SK-N-SH treated with all-trans-retinoic acid at 6 μM for 48 hours (cell line): ENCODE results near the gene MED13.

Source experiments
- ARNTL ChIP-seq: fragments of 450-650 bp; formaldehyde crosslinking; IDR thresholded peaks from 2 replicates; pipeline ENCODE4 v1.5.0; 2020; ENCODE audit warnings: low read depth, mild to moderate bottlenecking, moderate library complexity, borderline replicate concordance
- BACH2 ChIP-seq: fragments of 250-450 bp; sonication (Bioruptor Pico); IDR thresholded peaks from 2 replicates; pipeline ENCODE4 v1.9.0; 2021; ENCODE audit warnings: mild to moderate bottlenecking, borderline replicate concordance
- CREB5 ChIP-seq: fragments of 250-450 bp; sonication (Bioruptor Pico); IDR thresholded peaks from 2 replicates; pipeline ENCODE4 v1.5.1; 2020; ENCODE audit warnings: low read depth, mild to moderate bottlenecking, moderate library complexity
- PATZ1 ChIP-seq: fragments of 250-450 bp; sonication (Bioruptor Pico); IDR thresholded peaks from 2 replicates; pipeline ENCODE4 v1.8.0; 2020; ENCODE audit warnings: mild to moderate bottlenecking, moderate library complexity, borderline replicate concordance
- PPARA ChIP-seq: fragments of 250-450 bp; sonication (Bioruptor Pico); IDR thresholded peaks from 2 replicates; pipeline ENCODE4 v1.5.0; 2020; ENCODE audit warnings: mild to moderate bottlenecking, borderline replicate concordance
- RARB ChIP-seq: fragments of 250-450 bp; sonication (Bioruptor Pico); IDR thresholded peaks from 2 replicates; pipeline ENCODE4 v1.8.0; 2021; ENCODE audit warnings: mild to moderate bottlenecking, moderate library complexity
- TSHZ2 ChIP-seq: fragments of 250-450 bp; sonication (Bioruptor Pico); IDR thresholded peaks from 2 replicates; pipeline ENCODE4 v1.5.0; 2020; ENCODE audit warnings: mild to moderate bottlenecking, moderate library complexity
- ZC3H10 ChIP-seq: fragments of 250-450 bp; sonication (Bioruptor Pico); IDR thresholded peaks from 2 replicates; pipeline ENCODE4 v1.5.1; 2021; ENCODE audit warnings: mild to moderate bottlenecking, moderate library complexity
- ZNF8 ChIP-seq: fragments of 450-650 bp; formaldehyde crosslinking; IDR thresholded peaks from 2 replicates; pipeline ENCODE4 v1.5.0; 2020; ENCODE audit warnings: mild to moderate bottlenecking, moderate library complexity

- TF ChIP-seq ZNF8, result no peak
- no peak for TF ChIP-seq ARNTL (CRISPR knock-in tag)
- no peak for TF ChIP-seq PPARA (CRISPR knock-in tag)
- no peak for TF ChIP-seq TSHZ2 (CRISPR knock-in tag)
- no peak for TF ChIP-seq CREB5 (CRISPR knock-in tag)
- no peak for TF ChIP-seq ZC3H10 (CRISPR knock-in tag)
- TF ChIP-seq RARB, result no peak
- no peak for TF ChIP-seq BACH2 (CRISPR knock-in tag)
- TF ChIP-seq PATZ1 (CRISPR knock-in tag), result no peak
Observed at GRCh38 chr17:62049299-62049698, 15.8 kb downstream of the MED13 start.
